Activated effector memory CD4-positive, alpha-beta T cell treated with Interleukin-2 at 50 U/mL for 16 hours (primary cell): Measurements from ENCODE around the gene LRRC7.

ENCODE experiments used
- DNase-seq: peaks from one replicate; pipeline ENCODE4 v3.0.0-alpha.2; 2020

LRRC7 gene

DNA sequence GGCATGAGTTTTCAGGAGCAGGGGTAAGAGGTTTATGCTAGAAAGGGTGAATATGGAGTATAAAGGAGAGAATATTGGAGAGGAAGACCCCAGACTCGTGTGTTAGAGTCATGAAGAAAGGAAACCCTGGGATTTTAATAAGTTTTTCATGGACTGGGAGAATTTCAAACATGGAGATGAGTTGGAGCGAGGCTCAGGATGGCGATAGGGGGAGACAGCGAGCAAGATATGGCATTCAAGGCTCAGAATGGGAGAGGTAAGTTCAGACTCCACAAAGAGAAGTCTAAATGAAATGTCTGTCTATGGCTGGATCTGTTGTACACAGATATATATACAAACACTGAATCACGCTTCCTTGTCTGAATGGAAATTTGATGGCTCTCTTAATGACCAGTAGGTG lies 545.1 kb downstream of the LRRC7 start:
- DNase-seq, result no peak

DNA sequence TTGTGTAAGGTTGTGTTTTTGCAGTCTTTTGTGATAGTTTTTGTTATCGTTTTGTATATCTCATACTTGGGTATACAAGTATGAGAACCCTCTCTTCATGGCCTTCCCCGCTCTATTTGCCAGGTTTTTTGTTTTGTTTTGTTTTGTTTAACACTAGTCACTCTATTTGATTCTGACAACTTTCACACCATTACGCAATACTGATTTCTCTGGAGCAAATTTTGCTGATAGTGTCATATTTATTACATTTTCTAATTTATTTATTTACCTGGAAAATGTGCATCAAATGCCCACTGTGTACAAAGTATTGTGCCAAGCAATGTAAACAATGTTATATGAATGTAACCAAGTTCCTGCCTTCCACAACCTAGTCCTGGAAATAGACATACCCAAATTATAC lies 547.6 kb downstream of the LRRC7 start:
- DNase-seq, result no peak

DNA sequence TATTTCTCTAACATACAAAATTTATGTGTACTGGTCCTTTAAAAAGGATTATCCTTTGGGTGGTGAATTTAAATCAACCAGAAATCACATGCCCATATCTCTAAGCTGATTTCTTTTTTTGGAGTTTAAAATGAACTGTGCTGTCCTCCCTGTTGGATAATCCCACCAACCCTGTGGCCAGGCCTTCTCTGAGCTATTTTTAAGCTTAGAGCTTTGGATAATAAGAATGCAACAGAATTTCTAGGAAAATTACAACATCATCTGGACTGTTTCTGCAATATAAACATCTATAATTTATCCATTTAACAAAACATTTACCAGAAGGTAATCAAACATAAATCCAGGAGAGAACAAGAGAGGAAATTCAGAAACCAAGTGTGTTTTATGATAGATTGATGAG lies 549.3 kb downstream of the LRRC7 start:
- DNase-seq, result no peak

DNA sequence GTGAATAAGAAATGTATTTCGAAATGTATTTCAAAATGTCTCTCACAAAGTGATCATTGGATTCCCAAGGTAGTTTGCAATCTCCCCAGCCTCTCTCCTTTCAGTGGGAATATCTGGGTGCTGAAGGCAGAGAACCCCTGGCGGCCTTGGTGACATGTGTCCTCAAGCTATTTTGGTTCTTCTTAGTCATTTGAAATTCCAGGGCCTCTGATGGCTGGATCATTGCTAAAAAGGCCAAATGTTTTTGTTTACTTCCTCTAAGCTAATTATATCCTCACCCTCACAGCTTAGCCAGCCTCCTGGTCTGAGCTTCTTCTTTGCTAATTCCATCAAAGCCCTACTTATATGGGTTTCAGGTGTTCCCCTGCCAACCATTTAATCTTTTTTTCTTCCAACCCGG lies 566.4 kb downstream of the LRRC7 start:
- DNase-seq, result no peak

DNA sequence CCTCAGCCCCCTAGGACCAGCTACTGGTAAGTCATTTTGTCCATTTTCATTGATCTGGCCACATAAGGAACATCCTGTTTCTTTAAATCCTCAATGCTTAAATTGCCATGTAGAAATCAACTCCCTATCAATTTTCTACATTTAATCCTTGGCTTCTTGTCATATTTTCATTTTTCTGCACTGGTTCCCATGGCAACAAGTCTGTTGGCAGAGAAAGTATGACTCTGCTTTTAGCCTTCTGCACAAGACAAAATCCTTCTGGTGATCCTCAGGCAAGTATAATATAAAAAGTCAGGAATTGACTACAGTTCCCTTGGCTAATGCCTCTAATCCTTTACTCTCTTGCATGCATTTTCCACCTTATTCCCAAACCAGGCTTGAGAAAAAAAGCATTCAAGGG lies 572.6 kb downstream of the LRRC7 start:
- no peak for DNase-seq

DNA sequence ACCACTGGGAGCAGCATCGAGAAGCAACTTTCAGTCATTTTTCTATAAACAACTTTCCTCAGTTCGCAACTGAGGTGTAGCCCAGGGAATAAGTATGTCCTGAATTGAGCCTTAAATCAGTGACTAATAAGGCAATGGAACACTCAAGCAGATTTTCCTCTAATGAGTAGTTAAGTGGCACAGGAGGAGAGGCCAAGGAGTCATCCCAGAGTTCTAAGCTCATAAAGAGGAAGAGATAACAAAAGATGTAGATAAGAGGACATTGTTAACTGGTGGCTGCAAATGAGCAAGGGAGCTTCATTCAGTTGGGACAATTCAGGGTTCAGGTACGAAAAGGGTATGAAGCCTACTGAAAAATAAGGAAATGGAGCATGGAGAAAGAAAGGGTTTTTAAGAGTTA lies 573.2 kb downstream of the LRRC7 start:
- DNase-seq, result no peak

DNA sequence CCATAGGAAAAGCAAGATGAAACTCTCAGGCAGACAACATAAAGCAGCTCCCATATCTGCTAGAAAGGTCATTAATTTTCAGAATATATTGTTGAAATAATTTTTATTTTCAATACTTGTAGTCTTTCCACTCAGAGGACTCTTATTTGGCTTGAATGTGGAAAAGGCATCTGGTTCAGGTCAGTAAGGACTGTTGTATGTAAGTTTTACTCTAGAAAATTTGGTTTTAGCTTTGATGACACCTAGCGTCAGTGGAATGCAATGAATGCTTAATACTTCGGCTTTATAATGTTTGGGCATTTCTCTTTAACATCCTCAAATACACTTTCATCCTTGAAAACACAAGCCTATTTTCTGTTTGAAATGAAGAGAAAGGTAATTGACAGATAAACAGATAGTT lies 574.4 kb downstream of the LRRC7 start:
- DNase-seq, result no peak

DNA sequence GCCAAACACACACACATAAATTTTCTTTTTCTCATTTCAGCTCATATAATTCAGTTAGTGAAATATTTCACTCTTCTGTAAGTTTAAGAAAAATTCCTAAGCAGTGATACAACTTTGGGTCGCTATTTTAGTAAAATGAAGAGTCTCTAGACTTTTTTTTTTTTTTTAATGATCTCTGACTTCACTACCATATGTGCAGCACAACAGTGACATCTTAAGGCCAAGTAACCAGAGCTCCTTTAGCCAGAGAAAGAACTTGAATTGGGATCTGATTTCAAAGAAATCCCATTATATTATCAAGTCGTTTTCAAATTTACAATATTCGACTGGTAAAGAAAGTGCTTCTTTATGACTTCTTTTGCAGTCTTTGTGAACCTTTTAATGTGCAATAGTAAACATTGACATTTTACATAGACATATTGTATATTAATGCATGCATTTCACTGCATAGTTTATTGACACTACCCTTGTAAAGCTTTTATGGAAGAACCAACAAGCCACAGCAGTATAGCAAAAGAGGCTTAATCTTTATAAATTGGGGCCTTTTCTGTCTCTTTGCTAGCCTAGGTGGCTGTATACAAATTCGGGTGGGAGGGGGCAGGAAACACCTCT lies 575.4 kb downstream of the LRRC7 start:
- DNase-seq, result no peak

DNA sequence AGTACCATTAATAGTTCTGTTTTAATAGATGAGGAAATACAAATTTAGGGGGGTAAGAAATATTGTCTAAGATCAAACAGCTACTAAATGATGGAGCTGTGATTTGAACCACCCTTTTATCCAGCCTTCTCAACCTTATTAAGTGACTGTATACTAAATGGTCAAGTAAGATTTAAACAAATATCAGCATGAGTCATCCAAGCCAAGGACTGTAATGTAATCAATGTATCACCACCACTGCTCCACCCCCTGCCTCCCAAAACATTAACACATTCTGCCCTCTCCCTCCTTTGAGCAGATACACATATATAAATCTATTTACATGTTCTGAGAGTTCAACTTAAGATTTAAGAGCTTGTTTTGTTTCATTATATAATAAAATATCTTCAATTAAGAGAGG lies 578.8 kb downstream of the LRRC7 start:
- no peak for DNase-seq

DNA sequence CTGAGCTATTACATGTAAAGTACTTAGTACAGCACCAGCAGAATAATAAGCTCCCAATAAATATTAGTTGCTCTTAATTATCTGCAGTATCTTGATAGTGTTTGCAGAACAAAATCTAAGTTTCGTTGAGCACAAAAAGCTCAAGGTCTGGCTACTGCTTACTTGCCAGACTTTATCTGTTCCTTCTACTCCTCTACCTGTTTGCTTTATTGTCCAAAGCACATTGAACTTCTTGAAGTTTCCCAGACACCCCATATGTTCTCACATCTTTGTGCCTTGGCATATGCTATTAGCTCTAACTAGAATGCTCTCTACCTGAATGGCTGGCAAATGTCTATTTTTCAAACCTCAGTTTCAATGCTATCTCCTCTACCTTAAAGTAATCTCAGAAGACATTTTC lies 582.7 kb downstream of the LRRC7 start:
- DNase-seq, result no peak

DNA sequence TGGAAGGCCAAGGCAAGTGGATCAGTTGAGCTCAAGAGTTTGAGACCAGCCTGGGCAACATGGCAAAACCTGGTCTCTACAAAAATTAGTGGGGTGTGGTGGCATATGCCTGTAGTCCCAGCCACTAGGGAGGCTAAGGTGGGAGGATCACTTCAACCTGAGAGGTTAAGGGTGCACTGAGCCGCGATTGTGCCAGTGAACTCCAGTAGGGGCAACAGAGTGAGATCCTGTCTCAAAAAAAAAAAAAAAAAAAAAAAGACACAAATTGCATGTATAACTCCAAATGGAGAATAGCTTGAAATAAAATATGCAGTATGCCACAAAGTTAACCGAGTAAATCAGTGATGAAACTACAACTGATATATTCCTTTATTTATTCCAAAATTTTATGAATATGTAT lies 586.0 kb downstream of the LRRC7 start:
- no peak for DNase-seq

DNA sequence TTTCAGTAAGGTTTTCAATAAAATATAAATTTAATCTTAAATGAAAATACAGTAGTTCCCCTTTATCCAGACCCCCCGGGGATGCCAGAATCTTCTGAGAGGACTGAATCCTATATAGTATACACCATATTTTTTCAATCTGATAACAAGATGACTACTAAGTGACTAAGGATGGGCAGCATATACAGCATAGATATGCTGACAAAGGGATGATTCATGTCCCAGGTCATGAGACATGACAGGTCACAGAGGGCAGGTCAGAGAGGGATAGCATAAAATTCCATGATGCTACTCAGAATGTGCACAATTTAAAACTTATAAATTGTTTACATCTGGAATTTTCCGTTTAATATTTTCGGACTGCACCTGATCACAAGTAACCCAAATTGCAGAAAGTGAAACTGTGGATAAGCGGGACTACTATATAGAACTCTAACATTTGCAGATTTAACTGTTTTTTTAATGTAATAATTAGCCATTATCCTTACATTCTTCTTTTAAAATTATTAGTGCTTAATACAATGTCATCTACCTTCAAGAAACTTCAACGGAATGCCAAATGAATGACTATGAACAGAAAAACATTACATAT lies 588.9 kb downstream of the LRRC7 start:
- no peak for DNase-seq

DNA sequence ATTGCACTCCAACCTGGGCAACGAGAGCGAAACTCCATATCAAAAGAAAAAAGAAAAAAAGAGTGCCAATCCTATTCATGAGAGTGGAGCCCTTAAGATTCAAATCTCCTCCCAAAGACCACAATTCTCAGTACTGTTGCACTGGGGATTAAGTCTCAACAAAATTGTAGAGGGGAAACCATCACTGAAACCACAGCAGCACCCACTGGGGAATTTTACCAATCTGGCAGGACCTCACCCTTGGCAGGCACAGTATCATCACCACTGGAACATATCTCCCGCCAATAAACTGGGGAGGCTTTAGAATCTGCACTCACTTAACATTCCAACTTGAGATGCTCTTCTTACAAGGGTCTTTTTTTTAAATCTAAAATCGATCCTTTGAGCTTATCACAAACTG lies 596.6 kb downstream of the LRRC7 start:
- DNase-seq, result no peak

DNA sequence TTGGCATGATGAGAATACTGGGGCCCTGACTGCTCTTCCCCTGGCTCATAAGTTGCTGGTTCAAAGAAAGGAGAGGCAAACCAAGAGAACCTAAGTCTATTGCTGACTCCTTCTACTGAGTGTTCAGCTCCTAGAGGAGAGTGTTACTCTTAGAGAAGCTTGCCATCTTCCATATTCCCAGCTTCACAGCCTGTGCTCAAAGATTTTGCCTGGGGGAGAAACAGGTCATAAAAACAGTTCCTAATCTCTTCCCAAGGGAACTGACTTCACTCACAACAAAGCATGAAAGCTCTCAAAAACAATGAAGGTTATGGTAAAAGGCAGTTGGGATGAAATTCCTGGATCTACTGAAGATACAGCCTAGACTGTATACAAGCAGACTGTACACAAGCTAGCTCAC lies 600.6 kb downstream of the LRRC7 start:
- DNase-seq, result no peak

DNA sequence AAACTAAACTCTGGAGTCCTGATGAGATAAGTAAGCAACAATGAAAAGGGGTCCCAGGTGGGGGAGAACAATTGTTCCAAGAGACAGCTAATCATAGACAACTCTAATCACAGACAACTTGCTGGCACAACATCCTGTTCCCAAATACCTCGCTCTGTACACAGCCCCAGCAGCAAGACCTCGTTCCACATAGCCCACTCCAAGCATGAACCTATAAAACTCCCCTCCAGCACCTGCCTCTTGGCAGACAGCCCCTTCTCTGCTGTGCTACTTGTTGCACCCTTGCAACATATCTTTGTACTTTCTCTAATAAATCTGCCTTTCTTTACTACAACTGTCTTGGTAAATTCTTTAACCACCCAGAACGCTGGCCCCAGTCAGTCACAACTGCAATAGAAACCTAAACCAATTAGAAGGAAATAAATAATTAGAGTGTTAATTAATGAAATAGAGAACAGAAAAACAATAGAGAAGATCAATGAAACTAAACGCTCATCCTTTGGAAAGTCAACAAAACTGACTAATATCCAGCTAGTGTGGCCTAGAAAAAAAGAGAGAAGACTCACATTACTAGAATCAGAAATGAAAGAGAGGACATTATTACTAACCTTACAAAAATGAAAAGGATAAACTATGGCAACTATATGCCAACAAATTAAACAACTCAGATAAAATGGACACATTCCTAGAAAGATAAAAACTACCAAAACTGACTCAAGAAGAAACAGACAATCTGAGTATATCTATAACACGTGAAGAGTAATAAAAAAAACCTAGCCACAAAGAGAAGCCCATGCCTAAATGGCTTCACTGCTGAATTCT lies 601.5 kb downstream of the LRRC7 start:
- DNase-seq, result no peak

DNA sequence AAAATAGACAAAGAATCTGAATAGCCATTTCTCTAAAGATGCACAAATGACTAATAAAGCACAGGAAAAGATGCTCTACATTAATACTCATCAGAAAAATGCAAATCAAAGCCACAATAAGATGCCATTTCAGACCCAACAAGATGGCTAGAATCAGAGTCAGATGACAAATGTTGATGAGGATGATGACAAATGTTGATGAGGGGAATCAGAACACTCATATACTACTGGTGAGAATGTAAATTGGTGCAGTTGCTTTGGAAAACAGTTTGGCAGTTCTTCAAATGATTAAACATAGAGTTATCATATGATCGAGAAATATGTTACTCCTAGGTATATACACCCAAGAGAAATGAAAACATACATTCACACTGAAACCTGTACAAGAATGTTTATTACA lies 603.8 kb downstream of the LRRC7 start:
- no peak for DNase-seq
